H1 (cell line): ENCODE results near the gene TPD52L1. TPM values are rescaled to one million over a fixed set of nuclear protein-coding genes. Genes with fewer than 3 reads are reported as not detected.

Experiments
- CTCF ChIA-PET: fragments of 300-600 bp; sonication (Branson Sonifier 250); formaldehyde crosslinking; loops from one replicate; lab custom pipeline; 2021; ENCODE audit not compliant: partially characterized antibody; lab: Charles Lee
- POLR2A ChIA-PET: fragments of 300-600 bp; sonication (Branson Sonifier 250); formaldehyde crosslinking; loops from one replicate; lab custom pipeline; 2021; ENCODE audit warnings: inconsistent platforms; ENCODE audit not compliant: partially characterized antibody; lab: Charles Lee
- DNase-seq, 2 experiments: peaks; one replicate each; pipeline versions ENCODE4 v3.0.0 to v3.0.0-alpha.2; 2010 to 2022; ENCODE audit warnings: low spot score in 2 of 2, low read depth in 1 of 2, mixed read lengths in 1 of 2
- FAIRE-seq: peaks from 2 replicates; lab custom pipeline; 2011; peaks lifted over from hg19 to GRCh38; lab: Jason Lieb, UNC
- H2AFZ ChIP-seq: 2 replicates; pipeline ENCODE4 v1.8.1; 2012; ENCODE audit warnings: low read length, inconsistent platforms
- H2AK5ac ChIP-seq: 2 replicates; pipeline ENCODE4 v1.6.1; 2013; ENCODE audit warnings: low read depth, low read length
- H2BK120ac ChIP-seq: replicated peaks from 2 replicates; pipeline ENCODE3; 2013; ENCODE audit warnings: low read depth, low read length, inconsistent platforms
- H2BK12ac ChIP-seq: 2 replicates; pipeline ENCODE4 v1.6.1; 2013; ENCODE audit warnings: low read depth, low read length
- H2BK15ac ChIP-seq: 2 replicates; pipeline ENCODE4 v1.6.1; 2013; ENCODE audit warnings: low read length
- H2BK20ac ChIP-seq: 2 replicates; pipeline ENCODE4 v1.6.1; 2013; ENCODE audit warnings: low read length
- H2BK5ac ChIP-seq: 2 replicates; pipeline ENCODE4 v1.6.1; 2013; ENCODE audit warnings: low read depth, low read length
- H3K14ac ChIP-seq: 2 replicates; pipeline ENCODE4 v1.6.1; 2013; ENCODE audit warnings: inconsistent platforms; ENCODE audit not compliant: insufficient read length
- H3K18ac ChIP-seq: 2 replicates; pipeline ENCODE4 v1.6.1; 2013; ENCODE audit warnings: low read length; ENCODE audit errors: extremely low read depth
- H3K23ac ChIP-seq: 2 replicates; pipeline ENCODE4 v1.6.1; 2013; ENCODE audit warnings: inconsistent platforms; ENCODE audit not compliant: insufficient read length
- H3K23me2 ChIP-seq: 2 replicates; pipeline ENCODE4 v1.6.1; 2013; ENCODE audit warnings: low read depth, low read length
- H3K27ac ChIP-seq: 2 replicates; pipeline ENCODE4 v1.6.1; 2011; ENCODE audit warnings: low read depth, low read length, inconsistent platforms
- H3K27me3 ChIP-seq, 4 experiments: replicated peaks in 1 of 4; 1 replicate in 1 of 4; 2 replicates in 3 of 4; pipeline versions ENCODE4 v1.6.1 to v1.8.1; 2011 to 2013; ENCODE audit warnings: low read length in 3 of 4, mild to moderate bottlenecking in 3 of 4, inconsistent platforms in 2 of 4, mixed read lengths in 2 of 4, moderate library complexity in 1 of 4; ENCODE audit not compliant: control insufficient read depth in 3 of 4, insufficient read depth in 3 of 4; ENCODE audit errors: extremely low read depth in 1 of 4
- H3K36me3 ChIP-seq, 4 experiments: 2 replicates each; pipeline versions ENCODE4 v1.6.1 to v1.8.1; 2011 to 2013; ENCODE audit warnings: mild to moderate bottlenecking in 4 of 4, low read length in 3 of 4, moderate library complexity in 2 of 4, control low read depth in 1 of 4, inconsistent platforms in 1 of 4; ENCODE audit not compliant: insufficient read depth in 4 of 4, control insufficient read depth in 2 of 4
- H3K4ac ChIP-seq: replicated peaks from 2 replicates; pipeline ENCODE3; 2013; ENCODE audit warnings: low read length, low read depth, mixed read lengths, inconsistent platforms; ENCODE audit not compliant: insufficient read length
- H3K4me1 ChIP-seq, 4 experiments: replicated peaks in 1 of 4; 1 replicate in 1 of 4; 2 replicates in 3 of 4; pipeline versions ENCODE4 v1.6.1 to v1.8.1; 2011 to 2013; ENCODE audit warnings: low read length in 3 of 4, inconsistent platforms in 2 of 4, mixed read lengths in 1 of 4; ENCODE audit not compliant: insufficient read depth in 4 of 4, control insufficient read depth in 3 of 4
- H3K4me2 ChIP-seq, 2 experiments: 2 replicates each; pipeline versions ENCODE4 v1.6.1 to v1.8.1; 2011 to 2013; ENCODE audit warnings: low read depth in 2 of 2, low read length in 2 of 2, control low read depth in 1 of 2, inconsistent platforms in 1 of 2, mild to moderate bottlenecking in 1 of 2; ENCODE audit not compliant: insufficient read depth in 1 of 2
- H3K4me3 ChIP-seq, 4 experiments: fragments of 200-600, 300-600 bp in 1 of 4; sonication (generic), shearing (Covaris generic), sonication (Bioruptor Twin) in 1 of 4; 2 replicates each; pipeline versions ENCODE4 v1.5.1 to v1.8.1; 2011 to 2016; ENCODE audit warnings: low read length in 4 of 4, low read depth in 3 of 4, control low read depth in 2 of 4, inconsistent platforms in 2 of 4, mild to moderate bottlenecking in 2 of 4, mixed read lengths in 1 of 4, moderate library complexity in 1 of 4; ENCODE audit not compliant: insufficient read depth in 2 of 4; ENCODE audit errors: extremely low read depth in 1 of 4
- H3K56ac ChIP-seq: replicated peaks from 2 replicates; pipeline ENCODE3; 2013; ENCODE audit warnings: low read depth, mild to moderate bottlenecking, mixed read lengths, low read length, inconsistent platforms; ENCODE audit not compliant: insufficient read length
- H3K79me1 ChIP-seq: 2 replicates; pipeline ENCODE4 v1.6.1; 2013; ENCODE audit warnings: low read depth, low read length, control low read depth
- H3K79me2 ChIP-seq, 2 experiments: 2 replicates each; pipeline versions ENCODE4 v1.6.1 to v1.8.1; 2012 to 2013; ENCODE audit warnings: low read length in 2 of 2, mild to moderate bottlenecking in 2 of 2, inconsistent platforms in 1 of 2; ENCODE audit not compliant: insufficient read depth in 2 of 2, control insufficient read depth in 1 of 2
- H3K9ac ChIP-seq, 4 experiments: replicated peaks in 1 of 4; 1 replicate in 1 of 4; 2 replicates in 3 of 4; pipeline versions ENCODE4 v1.6.1 to v1.8.1; 2011 to 2013; ENCODE audit warnings: low read depth in 3 of 4, low read length in 3 of 4, control low read depth in 2 of 4, mild to moderate bottlenecking in 2 of 4, moderate library complexity in 2 of 4, inconsistent platforms in 1 of 4; ENCODE audit errors: extremely low read depth in 1 of 4
- H3K9me3 ChIP-seq, 2 experiments: 2 replicates each; pipeline versions ENCODE4 v1.6.1 to v1.8.1; 2012 to 2013; ENCODE audit warnings: mild to moderate bottlenecking in 2 of 2, moderate library complexity in 2 of 2, control low read depth in 1 of 2, inconsistent platforms in 1 of 2, low read depth in 1 of 2, low read length in 1 of 2, mixed read lengths in 1 of 2; ENCODE audit not compliant: insufficient read depth in 2 of 2
- H4K20me1 ChIP-seq, 2 experiments: replicated peaks in 1 of 2; 2 replicates each; pipeline versions ENCODE3 to v1.8.1; 2011 to 2013; ENCODE audit warnings: inconsistent platforms in 2 of 2, low read length in 2 of 2, mild to moderate bottlenecking in 1 of 2; ENCODE audit not compliant: insufficient read depth in 2 of 2, control insufficient read depth in 1 of 2
- H4K5ac ChIP-seq: 2 replicates; pipeline ENCODE4 v1.6.1; 2013; ENCODE audit warnings: low read length, low read depth, mixed read lengths, inconsistent platforms; ENCODE audit not compliant: insufficient read length
- H4K8ac ChIP-seq: 2 replicates; pipeline ENCODE4 v1.8.0; 2013; ENCODE audit warnings: mild to moderate bottlenecking, moderate library complexity, low read length, inconsistent platforms; ENCODE audit not compliant: insufficient read depth; ENCODE audit errors: extremely low read depth
- H4K91ac ChIP-seq: replicated peaks from 2 replicates; pipeline ENCODE3; 2013; ENCODE audit warnings: low read length, mixed read lengths, inconsistent platforms; ENCODE audit not compliant: insufficient read length
- ASH2L ChIP-seq: fragments of 200-600, 300-600 bp; sonication (generic); IDR thresholded peaks from one replicate; pipeline ENCODE4 v1.7.1; 2017; ENCODE audit warnings: low read length
- ATF3 ChIP-seq: IDR thresholded peaks from 2 replicates; pipeline ENCODE4 v1.6.1; 2011; ENCODE audit warnings: low read depth, mild to moderate bottlenecking, low read length; ENCODE audit not compliant: insufficient read depth
- CEBPB ChIP-seq: IDR thresholded peaks from 2 replicates; pipeline ENCODE4 v1.6.1; 2012; ENCODE audit warnings: low read depth, low read length
- CHD1 ChIP-seq: IDR thresholded peaks from 2 replicates; pipeline ENCODE4 v1.6.1; 2012; ENCODE audit warnings: low read depth, low read length, improper control_type of control experiment
- GABPA ChIP-seq: IDR thresholded peaks from 2 replicates; pipeline ENCODE4 v1.6.1; 2011; ENCODE audit warnings: mild to moderate bottlenecking, low read length, moderate library complexity, borderline replicate concordance; ENCODE audit not compliant: insufficient read depth
- JUND ChIP-seq: IDR thresholded peaks from 2 replicates; pipeline ENCODE4 v1.6.1; 2011; ENCODE audit warnings: mild to moderate bottlenecking, improper control_type of control experiment, low read length
- NRF1 ChIP-seq: IDR thresholded peaks from 2 replicates; pipeline ENCODE4 v1.6.1; 2011; ENCODE audit warnings: mild to moderate bottlenecking, low read depth, low read length, improper control_type of control experiment
- PHF8 ChIP-seq: fragments of 200-600 bp; sonication (generic); conservative IDR thresholded peaks from 2 replicates; pipeline ENCODE4 v1.7.1; 2012; ENCODE audit warnings: low read depth, mild to moderate bottlenecking, inconsistent platforms, low read length, moderate library complexity
- RBBP5 ChIP-seq: IDR thresholded peaks from 2 replicates; pipeline ENCODE4 v1.7.1; 2012; ENCODE audit warnings: low read depth, mild to moderate bottlenecking, inconsistent platforms, low read length, moderate library complexity, borderline replicate concordance
- RFX5 ChIP-seq: IDR thresholded peaks from 2 replicates; pipeline ENCODE4 v1.6.1; 2011; ENCODE audit warnings: low read depth, low read length, improper control_type of control experiment, borderline replicate concordance
- SIN3A ChIP-seq, 2 experiments: IDR thresholded peaks in 1 of 2; conservative IDR thresholded peaks in 1 of 2; 2 replicates each; pipeline ENCODE4 v1.6.1; 2011 to 2012; ENCODE audit warnings: low read length in 2 of 2, improper control_type of control experiment in 1 of 2, low read depth in 1 of 2, mild to moderate bottlenecking in 1 of 2
- YY1 ChIP-seq: IDR thresholded peaks from 2 replicates; pipeline ENCODE4 v1.6.1; 2011; ENCODE audit warnings: low read depth, mild to moderate bottlenecking, low read length
- WGBS, 2 experiments: shearing (Covaris generic) in 1 of 2; methylation state at CpG; one replicate each; pipeline versions ENCODE4 v1.1.6 to v1.1.7; 2013 to 2015; ENCODE audit warnings: low lambda C conversion rate in 2 of 2, mixed read lengths in 2 of 2, inconsistent platforms in 1 of 2, low coverage in 1 of 2, missing lambda C conversion rate in 1 of 2; ENCODE audit not compliant: insufficient replicate concordance in 2 of 2, insufficient coverage in 1 of 2, insufficient read length in 1 of 2; ENCODE audit errors: extremely low coverage in 1 of 2, missing lambda C conversion rate in 1 of 2; 5-methylcytosine and 5-hydroxymethylcytosine counted together
- polyA plus RNA-seq, 7 experiments: library from polyadenylated mRNA; depleted of rRNA in 3 of 7; stranded (reverse) in 5 of 7; unstranded in 2 of 7; fragments of >200 nt in 5 of 7; fragments of 200-250 nt in 2 of 7; gene quantifications; 1 replicate in 5 of 7; 2 replicates in 1 of 7; 4 replicates in 1 of 7; pipeline versions ENCODE4 v1.2.1 to v1.2.3, GENCODE V29; 2011 to 2013; ENCODE audit warnings: missing spikeins in 2 of 7, mixed read lengths in 2 of 7
- total RNA-seq: library from RNA; stranded (reverse); fragmentation: NEBNext Ultra II Directional; extraction: Animal tissue kit (Norgen Biotek cat#: 25700); gene quantifications from 2 replicates; pipeline ENCODE4 v1.2.1, GENCODE V29; 2021
- TF ChIP-seq, protein P1 (sequence below): IDR thresholded peaks from 2 replicates; pipeline ENCODE4 v1.6.1; 2012; ENCODE audit warnings: inconsistent platforms

Gene TPD52L1
- total and polyA plus RNA-seq, 2 of the 8 experiments (the other 6 are each of a cell fraction or from before 2014, with no cell fraction given): 7.4 to 14.2 TPM

DNA sequence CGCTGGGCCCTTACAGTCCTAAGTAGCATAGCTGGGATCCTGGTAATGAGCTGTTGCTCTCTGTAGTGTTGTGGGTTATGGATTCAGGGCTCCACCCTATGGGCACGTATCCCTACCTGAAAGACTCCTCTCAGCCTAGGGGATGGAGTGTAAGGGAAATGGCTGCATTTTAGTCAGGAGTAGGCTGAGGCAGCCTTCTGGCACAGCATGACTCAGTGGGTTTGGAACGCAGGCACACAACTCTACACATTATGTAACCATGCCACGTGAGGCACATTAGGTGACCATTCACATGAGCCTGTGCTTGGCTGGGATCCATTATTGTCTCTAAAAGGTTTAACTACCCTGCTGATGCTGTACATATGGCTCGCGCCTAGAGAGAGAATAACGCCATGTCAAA lies 120.4 kb downstream of the TPD52L1 start:
- Histone ChIP-seq H3K4ac (no peak overlapping the region), H3K18ac (no peak overlapping the region), H2BK15ac (no peak overlapping the region), H3K23ac (no peak overlapping the region), H3K9ac (no peak overlapping the region), H4K8ac (no peak overlapping the region), H4K5ac (no peak overlapping the region), H3K27me3 (no peaks in the 10 kb centered on the region), H4K91ac (no peak overlapping the region), H2AFZ (no peak overlapping the region), H2BK12ac (no peak overlapping the region), H3K79me1 (no peaks in the 10 kb centered on the region), H3K4me3 (no peak overlapping the region), H3K27ac (no peak overlapping the region), H3K56ac (no peak overlapping the region), H2BK5ac (no peak overlapping the region; the same call in 1 of the 2 replicates), H4K20me1 (no peaks in the 10 kb centered on the region), H3K36me3 (peaks cover 0 to 23% (median 7%) of the 10 kb centered on the region in 4 experiments; a peak in 4 of 8 replicates), H2BK20ac (no peak overlapping the region), H3K4me2 (no peak overlapping the region), H2AK5ac (no peak overlapping the region), H3K23me2 (no peaks in the 10 kb centered on the region), H3K14ac (no peak overlapping the region), H2BK120ac (no peak overlapping the region), H3K4me1 (no peaks in the 10 kb centered on the region), H3K79me2 (no peaks in the 10 kb centered on the region), H3K9me3 (no peaks in the 10 kb centered on the region)
- ChIA-PET CTCF (interaction anchor here (1.6 kb wide), 1 partner anchor 82 kb away, joined by 5 read pairs; no protein-coding TSS in a partner anchor), POLR2A (interaction anchor here (0.8 kb wide), 1 partner anchor 9 kb away, joined by 3 read pairs; no protein-coding TSS in a partner anchor)
- FAIRE-seq (no peak), DNase-seq (no peak)
- WGBS, 2 experiments: 81% methylated on average over 7 of the region's 7 CpGs; no CpG with 5 or more reads in 1 of the 2 experiments
- no peak for TF ChIP-seq RBBP5
- TF ChIP-seq CEBPB: no peak
- TF ChIP-seq RFX5: no peak
- no peak for TF ChIP-seq SIN3A (conservative IDR thresholded peaks at IDR 0.05 in 1 of 2, IDR thresholded peaks at IDR 0.05 in 1 of 2; ENCODE audit: low read depth in 1 of 2, low read length in 2 of 2)
- TF ChIP-seq, protein P1, sequence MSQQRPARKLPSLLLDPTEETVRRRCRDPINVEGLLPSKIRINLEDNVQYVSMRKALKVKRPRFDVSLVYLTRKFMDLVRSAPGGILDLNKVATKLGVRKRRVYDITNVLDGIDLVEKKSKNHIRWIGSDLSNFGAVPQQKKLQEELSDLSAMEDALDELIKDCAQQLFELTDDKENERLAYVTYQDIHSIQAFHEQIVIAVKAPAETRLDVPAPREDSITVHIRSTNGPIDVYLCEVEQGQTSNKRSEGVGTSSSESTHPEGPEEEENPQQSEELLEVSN: no peak
- TF ChIP-seq PHF8: no peak
- TF ChIP-seq JUND: no peak
- TF ChIP-seq CHD1: no peak
- no peak for TF ChIP-seq NRF1
- no peak for TF ChIP-seq YY1
- no peak for TF ChIP-seq GABPA
- TF ChIP-seq ASH2L: no peak
- TF ChIP-seq ATF3: no peak
